ENCODE data around the gene RIPK1.
"Not testable (repeated sequence)": the region's sequence is repeated elsewhere in the genome, so short reads cannot be mapped to it uniquely, and the experiment has no call there.

RIPK1 gene

DNA sequence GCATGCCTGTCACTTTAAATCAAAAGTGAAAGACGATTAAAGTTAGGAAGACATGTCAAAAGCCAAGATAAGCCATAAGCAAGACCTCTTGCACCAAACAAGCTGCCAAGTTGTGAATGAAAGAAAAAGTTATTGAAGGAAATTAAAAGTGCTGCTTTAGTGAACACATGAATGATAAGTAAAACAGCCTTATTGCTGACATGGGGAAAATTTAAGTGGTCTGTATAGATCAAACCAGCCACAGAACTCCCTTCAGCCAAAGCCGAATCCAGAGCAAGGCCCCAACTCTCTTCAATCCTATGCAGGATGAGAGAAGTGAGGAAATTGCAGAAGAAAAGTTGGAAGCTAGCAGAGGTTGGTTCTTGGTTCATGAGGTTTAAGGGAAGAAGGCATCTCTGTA is 9.3 kb upstream of the RIPK1 start:
- no peak for ATAC-seq
- no peak overlapping the region for H3K27ac Mint-ChIP-seq
- H3K4me1 Mint-ChIP-seq, result peaks cover 25% of the 10 kb centered on the region
- DNase-seq, result no peak
- no peak overlapping the region for H3K4me3 Mint-ChIP-seq
- H3K36me3 Mint-ChIP-seq (ENCODE audit: low read depth), result no peaks in the 10 kb centered on the region
- H3K9me3 Mint-ChIP-seq, result no peaks in the 10 kb centered on the region
- peaks cover 5% of the 10 kb centered on the region for H3K27me3 Mint-ChIP-seq

DNA sequence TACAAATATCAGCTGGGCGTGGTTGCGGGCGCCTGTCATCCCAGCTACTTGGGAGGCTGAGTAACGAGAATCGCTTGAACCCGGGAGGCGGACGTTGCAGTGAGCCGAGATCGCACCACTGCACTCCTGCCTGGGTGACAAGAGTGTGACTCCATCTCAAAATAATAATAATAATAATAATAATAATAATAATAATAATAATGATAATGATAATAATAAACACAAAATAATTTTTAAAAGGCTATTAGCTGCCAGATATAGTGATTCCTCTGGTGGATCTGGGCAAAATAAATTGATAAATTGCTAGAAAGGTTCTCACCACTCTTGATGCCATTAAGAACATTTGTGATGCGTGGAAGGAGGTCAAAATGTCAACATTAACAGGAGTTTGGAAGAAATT is 8.2 kb upstream of the RIPK1 start:
- not testable (repeated sequence) for ATAC-seq; DNase-seq; H3K4me3 Mint-ChIP-seq; H3K9me3 Mint-ChIP-seq; H3K27ac Mint-ChIP-seq; H3K36me3 Mint-ChIP-seq (ENCODE audit: low read depth); H3K27me3 Mint-ChIP-seq
- peaks cover 23% of the 10 kb centered on the region for H3K4me1 Mint-ChIP-seq

DNA sequence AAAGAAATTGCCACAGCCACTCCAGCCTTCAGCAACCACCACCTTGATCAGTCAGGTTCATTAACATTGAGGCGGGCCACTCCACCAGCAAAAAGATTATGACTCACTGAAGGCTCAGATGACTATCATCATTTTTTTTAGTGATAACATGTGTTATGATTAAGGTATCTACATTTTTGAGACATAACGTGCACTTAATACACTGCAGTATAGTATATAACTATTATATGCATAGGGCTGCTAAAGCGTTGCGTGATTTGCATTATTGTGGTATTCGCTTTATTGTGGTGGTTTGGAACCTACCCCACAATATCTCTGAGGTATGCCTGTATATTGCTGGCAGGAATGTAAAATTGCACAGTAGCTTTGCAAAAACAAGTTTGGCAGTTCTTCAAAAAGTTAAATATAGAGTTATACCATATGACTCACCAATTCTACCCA is 6.8 kb upstream of the RIPK1 start:
- H3K9me3 Mint-ChIP-seq, result no peaks in the 10 kb centered on the region
- H3K4me3 Mint-ChIP-seq, result no peak overlapping the region
- no peaks in the 10 kb centered on the region for H3K36me3 Mint-ChIP-seq (ENCODE audit: low read depth)
- ATAC-seq (no peak), DNase-seq (no peak)
- peaks cover 3% of the 10 kb centered on the region for H3K27me3 Mint-ChIP-seq
- H3K4me1 Mint-ChIP-seq, result peaks cover 21% of the 10 kb centered on the region
- H3K27ac Mint-ChIP-seq, result no peak overlapping the region

- H3K4me1 Mint-ChIP-seq, result peaks cover 32% of the 10 kb centered on the region
- not testable (repeated sequence) for H3K27ac Mint-ChIP-seq
Measured at GRCh38 chr6:3063340-3063732, 5.0 kb upstream of the RIPK1 start.

GRCh38 chr6:3063733-3064700 is 4.3 kb upstream of the RIPK1 start:
- H3K9me3 Mint-ChIP-seq, result no peaks in the 10 kb centered on the region
- peaks cover 28% of the 10 kb centered on the region for H3K4me1 Mint-ChIP-seq
- H3K27ac Mint-ChIP-seq, result peak overlapping the region; percentile 78
- H3K27me3 Mint-ChIP-seq, result peaks cover 3% of the 10 kb centered on the region
- ATAC-seq, result peak; percentile 90
- no peaks in the 10 kb centered on the region for H3K36me3 Mint-ChIP-seq (ENCODE audit: low read depth)
- peak; percentile 91 for DNase-seq
- peak overlapping the region; percentile 89 for H3K4me3 Mint-ChIP-seq

More at GRCh38 chr6:3063340-3063732, 5.0 kb upstream of the RIPK1 start:
- H3K4me3 Mint-ChIP-seq, result peak overlapping the region; percentile 89
- H3K9me3 Mint-ChIP-seq; ATAC-seq; H3K27me3 Mint-ChIP-seq; H3K36me3 Mint-ChIP-seq (ENCODE audit: low read depth); DNase-seq: not testable (repeated sequence)

- DNase-seq (no peak), ATAC-seq (no peak)
- Mint-ChIP-seq H3K27ac (peak overlapping the region; percentile 29), H3K9me3 (no peaks in the 10 kb centered on the region), H3K36me3 (ENCODE audit: low read depth) (peaks cover 20% of the 10 kb centered on the region), H3K4me1 (peaks cover 63% of the 10 kb centered on the region), H3K27me3 (no peaks in the 10 kb centered on the region), H3K4me3 (no peak overlapping the region)
Measured at GRCh38 chr6:3071568-3071967, 3.3 kb downstream of the RIPK1 start.

- Mint-ChIP-seq H3K9me3 (no peaks in the 10 kb centered on the region), H3K4me3 (no peak overlapping the region), H3K27ac (no peak overlapping the region), H3K4me1 (peaks cover 62% of the 10 kb centered on the region), H3K27me3 (no peaks in the 10 kb centered on the region), H3K36me3 (ENCODE audit: low read depth) (peaks cover 30% of the 10 kb centered on the region)
- DNase-seq (no peak), ATAC-seq (no peak)
Measured at GRCh38 chr6:3072798-3073197, 4.5 kb downstream of the RIPK1 start.

DNA sequence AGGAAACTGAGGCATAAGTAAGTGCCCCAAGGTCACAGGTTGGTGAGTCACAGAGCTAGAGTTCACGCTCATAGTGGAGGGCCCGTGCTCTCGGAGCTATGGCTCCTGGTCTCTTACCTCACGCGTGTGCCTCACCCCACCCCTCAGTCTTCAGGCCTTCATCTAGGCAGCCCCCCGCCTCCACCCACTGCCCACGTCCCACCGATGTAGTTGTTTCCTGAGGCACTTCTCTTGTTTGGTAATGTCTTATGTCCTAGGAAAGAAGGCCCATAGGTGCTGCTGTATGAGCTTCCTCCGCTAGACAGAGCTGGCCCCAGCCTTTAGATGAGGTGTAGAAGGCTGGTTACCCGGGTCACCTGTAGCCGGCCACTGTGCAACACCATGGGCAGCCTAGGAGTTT is 5.1 kb downstream of the RIPK1 start:
- ATAC-seq, result no peak

DNA sequence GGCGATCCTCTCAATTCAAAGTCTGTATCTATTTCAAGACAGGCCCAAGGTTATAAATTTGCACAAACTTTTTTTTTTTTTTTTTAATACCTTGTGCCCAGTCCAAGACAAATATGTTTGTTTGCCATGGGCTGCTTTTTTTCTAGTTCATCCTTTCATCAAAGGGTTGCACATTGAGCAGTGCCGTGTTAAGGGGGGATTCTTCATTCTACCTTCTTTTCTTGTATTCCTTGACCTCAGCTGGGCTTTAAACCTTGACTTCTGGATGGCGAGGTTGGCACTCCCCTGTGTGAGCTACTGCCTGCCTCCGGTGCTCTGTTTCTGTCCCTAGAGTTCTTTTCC is 7.4 kb downstream of the RIPK1 start:
- Mint-ChIP-seq H3K9me3 (no peaks in the 10 kb centered on the region), H3K27ac (peak overlapping the region; percentile 85), H3K4me1 (peaks cover 44% of the 10 kb centered on the region), H3K36me3 (ENCODE audit: low read depth) (peaks cover 40% of the 10 kb centered on the region), H3K27me3 (no peaks in the 10 kb centered on the region), H3K4me3 (peak overlapping the region; percentile 48)
- DNase-seq (no peak), ATAC-seq (no peak)

More for the DNA sequence above, 5.1 kb downstream of the RIPK1 start:
- no peaks in the 10 kb centered on the region for H3K9me3 Mint-ChIP-seq
- H3K27me3 Mint-ChIP-seq, result no peaks in the 10 kb centered on the region
- peaks cover 35% of the 10 kb centered on the region for H3K36me3 Mint-ChIP-seq (ENCODE audit: low read depth)
- no peak for DNase-seq
- H3K4me3 Mint-ChIP-seq, result no peak overlapping the region
- peaks cover 59% of the 10 kb centered on the region for H3K4me1 Mint-ChIP-seq
- no peak overlapping the region for H3K27ac Mint-ChIP-seq

DNA sequence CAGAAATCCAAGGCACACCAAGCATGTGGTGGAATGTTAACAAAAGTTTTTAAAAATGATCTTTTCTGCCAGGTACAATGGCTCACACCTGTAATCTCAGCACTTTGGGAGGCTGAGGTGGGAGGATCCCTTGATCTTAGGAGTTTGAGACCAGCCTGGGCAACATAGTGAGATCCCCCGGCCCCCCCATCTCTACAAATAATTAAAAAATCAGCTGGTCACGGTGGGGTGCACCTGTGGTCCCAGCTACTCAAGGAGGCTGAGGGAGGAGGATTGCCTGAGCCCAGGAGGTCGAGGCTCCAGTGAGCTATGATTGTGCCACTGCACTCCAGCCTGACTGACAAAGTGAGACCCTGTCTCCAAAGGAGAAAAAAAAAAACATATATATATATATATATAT is 8.0 kb downstream of the RIPK1 start:
- Mint-ChIP-seq H3K27me3 (no peaks in the 10 kb centered on the region), H3K4me1 (peaks cover 39% of the 10 kb centered on the region), H3K27ac (no peak overlapping the region), H3K36me3 (ENCODE audit: low read depth) (peaks cover 43% of the 10 kb centered on the region), H3K4me3 (no peak overlapping the region), H3K9me3 (no peaks in the 10 kb centered on the region)
- DNase-seq (no peak), ATAC-seq (no peak)

DNA sequence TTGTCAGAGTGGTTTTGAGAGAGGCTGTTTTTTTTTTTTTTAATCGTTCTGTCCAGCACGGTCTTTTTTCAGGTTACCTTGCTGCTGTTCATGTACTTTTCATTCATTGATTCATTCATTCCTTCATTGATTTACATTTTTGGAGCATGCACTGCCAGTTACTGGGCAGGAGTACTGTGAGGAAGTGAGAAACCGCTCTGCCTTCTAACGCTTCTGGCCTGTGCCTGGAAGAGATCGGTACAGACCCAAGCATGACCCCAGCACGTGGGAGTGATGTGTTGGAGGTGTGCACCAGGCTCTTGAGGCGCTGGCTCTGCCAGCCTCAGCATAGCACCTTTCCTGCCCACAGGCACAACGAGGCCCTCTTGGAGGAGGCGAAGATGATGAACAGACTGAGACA is 9.1 kb downstream of the RIPK1 start:
- peak; percentile 33 for ATAC-seq
- Mint-ChIP-seq H3K27me3 (no peaks in the 10 kb centered on the region), H3K27ac (no peak overlapping the region), H3K9me3 (no peaks in the 10 kb centered on the region), H3K36me3 (ENCODE audit: low read depth) (peaks cover 45% of the 10 kb centered on the region), H3K4me3 (no peak overlapping the region), H3K4me1 (peaks cover 32% of the 10 kb centered on the region)
- no peak for DNase-seq

DNA sequence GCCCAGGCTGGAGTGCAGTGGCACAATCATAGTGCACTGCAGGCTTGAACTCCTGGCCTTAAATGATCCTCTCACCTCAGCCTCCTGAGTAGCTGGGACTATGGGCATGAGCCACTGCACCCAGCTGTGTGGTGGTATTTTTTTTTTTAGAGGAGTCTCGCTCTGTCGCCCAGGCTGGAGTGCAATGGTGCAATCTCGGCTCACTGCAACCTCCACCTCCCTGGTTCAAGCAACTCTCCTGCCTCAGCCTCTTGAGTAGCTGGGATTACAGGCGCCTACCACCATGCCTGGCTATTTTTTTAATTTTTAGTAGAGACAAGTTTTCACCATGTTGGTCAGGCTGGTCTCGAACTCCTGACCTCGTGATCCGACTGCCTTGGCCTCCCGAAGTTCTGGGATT is 10.7 kb downstream of the RIPK1 start:
- H3K9me3 Mint-ChIP-seq, DNase-seq, H3K4me3 Mint-ChIP-seq, H3K27me3 Mint-ChIP-seq, ATAC-seq, H3K27ac Mint-ChIP-seq: not testable (repeated sequence)
- Mint-ChIP-seq H3K4me1 (peaks cover 26% of the 10 kb centered on the region), H3K36me3 (ENCODE audit: low read depth) (peaks cover 50% of the 10 kb centered on the region)

GRCh38 chr6:3079682-3080081 is 11.4 kb downstream of the RIPK1 start:
- H3K36me3 Mint-ChIP-seq (ENCODE audit: low read depth), result peaks cover 53% of the 10 kb centered on the region
- H3K27ac Mint-ChIP-seq, result no peak overlapping the region
- H3K4me3 Mint-ChIP-seq, result no peak overlapping the region
- H3K9me3 Mint-ChIP-seq, result no peaks in the 10 kb centered on the region
- no peaks in the 10 kb centered on the region for H3K27me3 Mint-ChIP-seq
- H3K4me1 Mint-ChIP-seq, result peaks cover 21% of the 10 kb centered on the region
- ATAC-seq (no peak), DNase-seq (no peak)

DNA sequence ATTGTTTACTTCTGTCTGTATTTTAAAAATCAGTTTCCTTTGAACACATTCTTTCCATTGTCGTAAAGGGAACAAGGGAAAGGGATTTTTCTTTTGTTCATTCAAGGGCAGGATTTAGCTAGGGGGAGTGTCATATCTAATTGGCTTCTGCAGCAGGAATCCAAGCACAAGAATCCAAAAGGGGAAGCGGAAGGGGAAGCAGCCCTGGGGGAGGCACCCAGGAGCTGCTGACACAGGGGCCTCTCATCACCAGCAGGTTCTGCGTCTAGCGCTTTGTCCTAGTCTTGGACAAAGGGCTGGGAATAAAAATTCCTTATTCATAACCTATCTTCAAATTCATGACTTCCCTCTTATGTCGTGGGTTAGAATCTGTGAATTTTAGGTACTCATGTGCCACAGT is 13.7 kb downstream of the RIPK1 start:
- no peak for ATAC-seq

GRCh38 chr6:3085074-3085473 is 16.8 kb downstream of the RIPK1 start:
- no peaks in the 10 kb centered on the region for H3K9me3 Mint-ChIP-seq
- H3K27ac Mint-ChIP-seq, result no peak overlapping the region
- no peak overlapping the region for H3K4me3 Mint-ChIP-seq
- peaks cover 9% of the 10 kb centered on the region for H3K4me1 Mint-ChIP-seq
- DNase-seq, result no peak
- no peak for ATAC-seq
- peaks cover 59% of the 10 kb centered on the region for H3K36me3 Mint-ChIP-seq (ENCODE audit: low read depth)
- H3K27me3 Mint-ChIP-seq, result no peaks in the 10 kb centered on the region

More for the DNA sequence above, 13.7 kb downstream of the RIPK1 start:
- Mint-ChIP-seq H3K27me3 (no peaks in the 10 kb centered on the region), H3K4me1 (peaks cover 6% of the 10 kb centered on the region), H3K4me3 (no peak overlapping the region), H3K9me3 (no peaks in the 10 kb centered on the region), H3K27ac (no peak overlapping the region), H3K36me3 (ENCODE audit: low read depth) (peaks cover 61% of the 10 kb centered on the region)
- no peak for DNase-seq
